UCSD-AML1 (cell line): ENCODE results near the gene PIK3CA.
"Not testable (repeated sequence)": the region's sequence is repeated elsewhere in the genome, so short reads cannot be mapped to it uniquely, and the experiment has no call there.

ENCODE experiments used
- DNase-seq: peaks from one replicate; lab custom pipeline; 2025; ENCODE audit not compliant: unreplicated experiment; lab: John Stamatoyannopoulos, UW

PIK3CA gene

GRCh38 chr3:179196098-179196497, 47.9 kb downstream of the PIK3CA start:
- DNase-seq: no peak

DNA sequence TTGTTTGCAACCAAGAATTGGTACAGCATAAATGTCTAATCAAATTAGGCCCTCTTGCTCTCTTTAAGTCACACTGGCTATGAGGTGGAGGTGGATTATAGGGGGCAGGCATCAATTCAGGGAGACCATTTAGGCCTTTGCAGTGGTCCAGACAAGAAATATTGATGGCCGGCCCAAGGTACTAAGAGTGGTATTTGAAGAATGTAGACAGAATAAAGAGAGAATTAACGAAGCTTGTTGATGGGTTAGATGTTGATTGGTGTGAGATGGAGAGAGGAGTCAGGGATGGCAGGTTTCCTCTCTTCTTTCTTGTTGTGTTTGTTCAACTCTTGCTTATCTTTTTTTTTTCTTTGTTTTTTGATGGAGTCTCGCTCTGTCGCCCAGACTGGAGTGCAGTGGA, 48.5 kb downstream of the PIK3CA start:
- no peak for DNase-seq

- no peak for DNase-seq
Measured at GRCh38 chr3:179200790-179201189, 52.6 kb downstream of the PIK3CA start.

DNA sequence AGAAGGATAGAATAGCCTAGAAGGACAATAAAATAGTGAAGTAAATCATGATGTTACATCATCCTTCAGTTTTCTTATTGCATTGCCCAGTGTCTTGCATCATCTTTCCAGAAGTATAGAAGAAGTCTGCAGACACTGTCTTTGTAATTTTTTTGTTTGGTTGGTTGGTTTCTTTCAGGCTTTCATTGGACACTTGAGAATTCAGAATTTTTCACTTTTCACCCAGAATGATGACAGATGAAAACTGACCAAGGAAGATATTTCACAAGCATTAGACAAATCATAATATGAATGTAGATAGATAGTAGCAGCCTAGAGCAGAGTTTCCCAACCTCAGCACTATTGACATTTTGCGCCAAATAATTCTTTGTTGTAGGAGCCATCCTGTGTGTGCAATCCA, 67.4 kb downstream of the PIK3CA start:
- DNase-seq: not testable (repeated sequence)

DNA sequence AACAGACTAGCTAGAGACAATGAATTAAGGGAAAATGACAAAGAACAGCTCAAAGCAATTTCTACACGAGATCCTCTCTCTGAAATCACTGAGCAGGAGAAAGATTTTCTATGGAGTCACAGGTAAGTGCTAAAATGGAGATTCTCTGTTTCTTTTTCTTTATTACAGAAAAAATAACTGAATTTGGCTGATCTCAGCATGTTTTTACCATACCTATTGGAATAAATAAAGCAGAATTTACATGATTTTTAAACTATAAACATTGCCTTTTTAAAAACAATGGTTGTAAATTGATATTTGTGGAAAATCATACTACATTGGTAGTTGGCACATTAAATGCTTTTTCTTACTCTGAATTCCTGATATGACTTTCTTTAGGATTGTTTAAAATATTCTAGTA, 70.1 kb downstream of the PIK3CA start:
- DNase-seq: not testable (repeated sequence)

- DNase-seq: no peak
Measured at GRCh38 chr3:179223548-179223947, 75.4 kb downstream of the PIK3CA start.

GRCh38 chr3:179224584-179224983, 76.4 kb downstream of the PIK3CA start:
- DNase-seq: no peak

- DNase-seq: no peak
Measured at GRCh38 chr3:179227349-179227748, 79.2 kb downstream of the PIK3CA start.

GRCh38 chr3:179229177-179229576, 81.0 kb downstream of the PIK3CA start:
- DNase-seq: no peak

- no peak for DNase-seq
Measured at GRCh38 chr3:179233043-179233442, 84.9 kb downstream of the PIK3CA start.

DNA sequence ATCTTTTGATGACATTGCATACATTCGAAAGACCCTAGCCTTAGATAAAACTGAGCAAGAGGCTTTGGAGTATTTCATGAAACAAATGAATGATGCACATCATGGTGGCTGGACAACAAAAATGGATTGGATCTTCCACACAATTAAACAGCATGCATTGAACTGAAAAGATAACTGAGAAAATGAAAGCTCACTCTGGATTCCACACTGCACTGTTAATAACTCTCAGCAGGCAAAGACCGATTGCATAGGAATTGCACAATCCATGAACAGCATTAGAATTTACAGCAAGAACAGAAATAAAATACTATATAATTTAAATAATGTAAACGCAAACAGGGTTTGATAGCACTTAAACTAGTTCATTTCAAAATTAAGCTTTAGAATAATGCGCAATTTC, 86.0 kb downstream of the PIK3CA start:
- DNase-seq: no peak

GRCh38 chr3:179236669-179237301, 88.6 kb downstream of the PIK3CA start:
- no peak for DNase-seq

GRCh38 chr3:179240299-179240698, 92.1 kb downstream of the PIK3CA start:
- DNase-seq: not testable (repeated sequence)

DNA sequence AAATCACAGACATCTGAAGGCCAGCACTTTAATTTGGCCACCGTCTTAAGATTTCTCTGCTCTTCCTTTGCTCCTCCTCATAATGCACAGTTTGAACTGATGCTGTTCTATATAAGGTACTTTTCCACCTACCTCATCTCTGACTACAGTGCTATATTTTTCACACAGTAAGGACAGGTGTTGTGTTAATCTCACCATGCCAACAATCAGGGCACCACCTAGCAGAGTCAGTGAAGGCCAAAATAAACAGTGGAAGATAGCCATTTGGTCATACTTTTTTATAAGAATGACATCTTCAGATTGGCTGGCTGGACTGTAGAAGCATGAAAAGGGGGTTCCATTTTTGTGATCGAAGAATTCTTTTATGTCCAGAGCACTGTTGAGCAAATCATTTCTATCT, 94.7 kb downstream of the PIK3CA start:
- not testable (repeated sequence) for DNase-seq

DNA sequence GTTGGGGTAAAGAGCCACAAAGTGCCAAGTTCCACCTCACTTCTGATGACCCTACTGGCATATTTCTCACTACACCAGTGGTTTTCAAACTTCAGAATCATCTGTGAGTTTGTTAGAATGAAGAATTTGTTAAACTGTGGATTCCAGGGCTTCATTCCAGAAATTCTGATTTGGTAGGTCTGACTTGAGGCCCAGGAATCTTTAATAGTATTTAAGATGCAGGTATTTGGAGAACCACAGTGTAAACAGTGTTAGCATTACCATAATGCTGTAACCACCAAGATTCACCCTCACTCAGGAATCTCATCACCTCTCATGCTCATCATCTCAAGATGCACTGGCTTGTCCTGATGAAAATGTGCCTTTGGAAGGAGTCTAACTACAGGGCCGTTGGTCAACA, 96.7 kb downstream of the PIK3CA start:
- no peak for DNase-seq

DNA sequence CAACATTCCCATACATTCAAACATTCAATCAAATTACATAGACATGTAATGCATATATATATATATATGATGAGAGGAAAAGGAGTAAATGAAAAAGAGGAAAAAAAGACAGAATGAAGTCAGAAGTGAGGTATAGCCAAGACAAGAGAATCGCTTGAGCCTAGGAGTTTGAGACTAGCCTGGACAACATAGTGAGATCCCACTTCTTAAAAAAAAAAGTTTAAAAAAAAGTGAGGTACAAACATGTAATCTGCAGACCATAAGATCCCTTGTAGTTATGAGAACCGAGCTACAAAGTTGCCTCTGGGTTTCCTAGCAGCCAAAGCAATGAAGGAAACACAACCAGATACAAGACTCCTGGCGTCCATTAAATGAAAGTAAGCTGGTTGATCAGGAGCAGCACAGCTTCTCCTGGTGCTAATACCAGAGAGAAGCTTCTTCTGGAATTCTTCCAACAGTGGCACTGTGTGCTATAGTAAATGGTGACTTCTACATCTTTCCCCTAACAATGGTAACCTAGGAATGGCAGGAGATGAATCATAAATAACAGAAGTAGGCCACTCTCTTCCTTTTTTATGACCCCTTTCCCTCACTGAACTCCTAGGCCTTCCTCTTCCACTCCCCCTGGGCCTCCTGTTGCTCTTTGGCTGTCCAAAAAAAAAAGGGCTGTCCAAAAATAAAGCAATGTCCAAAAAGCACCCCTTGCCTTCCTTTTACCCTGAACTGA, 99.3 kb downstream of the PIK3CA start:
- no peak for DNase-seq

DNA sequence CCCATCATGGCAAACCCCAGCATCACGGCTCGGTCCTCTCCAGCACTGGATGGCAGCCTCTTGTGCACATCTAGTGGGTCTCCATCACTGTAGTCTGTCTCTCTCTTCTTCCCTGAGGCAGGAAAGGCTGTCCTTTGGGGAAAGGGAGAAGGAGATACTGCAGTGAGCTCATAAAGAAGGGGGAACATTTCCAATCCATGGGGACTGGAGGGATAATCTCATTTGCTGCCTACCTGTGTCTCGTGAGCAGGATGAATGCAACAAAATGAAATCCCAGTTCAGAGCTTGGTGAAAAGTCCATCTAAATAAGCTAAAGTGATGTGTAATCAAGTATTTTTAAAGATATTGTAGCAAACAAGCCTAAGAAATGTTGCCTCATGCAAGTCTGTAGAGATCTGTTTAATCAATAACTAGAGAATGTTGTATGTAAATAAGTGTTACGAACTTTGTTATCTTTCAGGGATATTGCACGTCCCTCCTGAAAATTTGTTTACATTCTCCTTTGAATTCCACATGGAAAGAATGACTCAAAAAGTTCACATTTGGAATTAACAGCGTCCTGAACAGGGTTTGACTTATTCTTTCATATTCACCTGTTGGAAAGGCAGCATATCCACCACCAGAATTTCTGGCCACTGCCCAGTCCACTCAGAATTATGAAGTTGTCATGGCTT, 102.8 kb downstream of the PIK3CA start, which contains the start of gene KCNMB3:
KCNMB3 (minus strand) TSS at position 312 of the 674 bp plus-strand sequence; CDS start at position 188, 124 bp downstream.
- DNase-seq: no peak

DNA sequence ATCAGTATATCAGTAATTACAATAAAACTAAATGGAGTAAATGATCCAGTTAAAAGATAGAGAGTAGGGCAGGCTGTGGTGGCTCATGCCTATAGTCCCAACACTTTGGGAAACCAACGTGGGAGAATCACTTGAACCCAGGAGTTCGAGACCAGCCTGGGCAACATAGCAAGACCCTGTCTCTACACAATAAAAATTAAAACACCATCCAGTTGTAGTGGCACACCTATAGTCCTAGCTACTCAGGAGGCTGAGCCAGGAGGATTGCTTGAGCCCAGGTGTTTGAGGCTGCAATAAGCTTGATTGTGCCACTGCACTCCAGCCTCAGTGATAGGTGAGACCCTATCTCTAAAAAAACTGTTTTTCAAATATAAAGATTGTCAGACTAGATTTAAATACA, 108.7 kb downstream of the PIK3CA start:
- no peak for DNase-seq

DNA sequence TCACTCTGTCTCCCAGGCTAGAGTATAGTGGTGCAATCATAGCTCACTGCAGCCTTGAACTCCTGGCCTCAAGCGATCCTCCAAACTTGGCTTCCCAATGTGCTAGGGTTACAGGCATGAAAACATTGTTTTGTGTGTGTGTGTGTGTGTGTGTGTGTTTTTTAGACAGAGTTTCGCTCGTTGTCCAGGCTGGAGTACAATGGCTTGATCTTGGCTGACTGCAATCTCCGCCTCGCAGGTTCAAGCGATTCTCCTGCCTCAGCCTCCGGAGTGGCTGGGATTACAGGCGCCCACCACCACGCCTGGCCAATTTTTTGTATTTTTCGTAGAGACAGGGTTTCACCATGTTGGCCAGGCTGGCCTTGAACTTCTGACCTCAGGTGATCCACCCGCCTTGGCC, 109.6 kb downstream of the PIK3CA start:
- DNase-seq: not testable (repeated sequence)

DNA sequence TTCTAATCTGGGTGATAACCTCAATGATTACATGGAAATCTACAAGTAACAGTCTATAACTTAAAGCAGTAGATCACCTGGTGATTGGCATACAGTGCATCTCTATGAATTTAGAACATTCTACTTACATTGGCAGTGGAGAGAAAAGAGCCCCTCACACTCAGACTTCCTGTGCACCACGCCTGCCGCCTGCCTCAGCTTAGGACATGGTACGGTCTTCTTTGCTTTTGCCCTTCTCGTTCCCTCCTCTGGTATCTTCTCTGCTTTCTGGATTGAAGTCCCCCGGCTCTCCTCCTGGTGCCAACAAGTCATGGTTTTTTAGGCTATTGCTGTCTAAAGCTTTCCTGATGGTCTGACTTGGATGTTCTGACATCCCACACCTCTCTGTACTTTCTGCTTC, 110.7 kb downstream of the PIK3CA start:
- DNase-seq: no peak

GRCh38 chr3:179259959-179260756, 112.0 kb downstream of the PIK3CA start:
- not testable (repeated sequence) for DNase-seq
